ENCODE measurements around the gene IFNLR1.
"Not testable (repeated sequence)": the region's sequence is repeated elsewhere in the genome, so short reads cannot be mapped to it uniquely, and the experiment has no call there.

IFNLR1 gene

GRCh38 chr1:24215226-24215814 lies 28.2 kb upstream of the IFNLR1 start:
- no peak overlapping the region for H3K27ac ChIP-seq (ENCODE audit: insufficient read depth in 1 of 2, low read depth in 1 of 2, low read length in 2 of 2, poor library complexity in 1 of 2, severe bottlenecking in 2 of 2)
- no peak overlapping the region for H3K4me3 ChIP-seq (ENCODE audit: control insufficient read depth in 1 of 7, extremely low read depth in 1 of 7, insufficient read depth in 4 of 7, low read depth in 2 of 7, low read length in 6 of 7)
- WGBS (ENCODE audit: insufficient coverage), result 96% methylated on average over 6 of the region's 6 CpGs
- H3K27me3 ChIP-seq (replicated peaks in 2 of 5; ENCODE audit: control insufficient read depth in 4 of 5, insufficient read depth in 5 of 5, low read length in 4 of 5), result peaks cover 0 to 44% (median 7%) of the 10 kb centered on the region in 5 experiments
- DNase-seq, result no peak
- no peaks in the 10 kb centered on the region for H3K4me1 ChIP-seq (ENCODE audit: control extremely low read depth in 1 of 4, control insufficient read depth in 4 of 4, insufficient read depth in 4 of 4, low read length in 3 of 4)
- H3K9me3 ChIP-seq (ENCODE audit: control extremely low read depth in 1 of 5, control insufficient read depth in 4 of 5, insufficient read depth in 2 of 5, low read depth in 1 of 5, low read length in 4 of 5), result peaks cover 0 to 5% (median 4%) of the 10 kb centered on the region in 5 experiments
- POLR2A ChIA-PET, result no interaction called here
- H3K36me3 ChIP-seq (ENCODE audit: control insufficient read depth in 4 of 4, insufficient read depth in 4 of 4, low read length in 3 of 4), result no peaks in the 10 kb centered on the region
- CTCF ChIA-PET, result interaction anchor here (2.4 kb wide), 1 partner anchor 14 kb away, joined by 6 read pairs; no protein-coding TSS in a partner anchor

- Histone ChIP-seq H3K9me3 (ENCODE audit: control extremely low read depth in 1 of 5, control insufficient read depth in 4 of 5, insufficient read depth in 2 of 5, low read depth in 1 of 5, low read length in 4 of 5) (peaks cover 0 to 5% (median 4%) of the 10 kb centered on the region in 5 experiments), H3K27me3 (replicated peaks in 2 of 5; ENCODE audit: control insufficient read depth in 4 of 5, insufficient read depth in 5 of 5, low read length in 4 of 5) (peaks cover 0 to 36% (median 4%) of the 10 kb centered on the region in 5 experiments), H3K36me3 (ENCODE audit: control insufficient read depth in 4 of 4, insufficient read depth in 4 of 4, low read length in 3 of 4) (no peaks in the 10 kb centered on the region), H3K4me1 (ENCODE audit: control extremely low read depth in 1 of 4, control insufficient read depth in 4 of 4, insufficient read depth in 4 of 4, low read length in 3 of 4) (no peaks in the 10 kb centered on the region), H3K27ac (ENCODE audit: insufficient read depth in 1 of 2, low read depth in 1 of 2, low read length in 2 of 2, poor library complexity in 1 of 2, severe bottlenecking in 2 of 2) (no peak overlapping the region), H3K4me3 (ENCODE audit: control insufficient read depth in 1 of 7, extremely low read depth in 1 of 7, insufficient read depth in 4 of 7, low read depth in 2 of 7, low read length in 6 of 7) (no peak overlapping the region)
- POLR2A ChIA-PET, result no interaction called here
- CTCF ChIA-PET, result no interaction called here
- WGBS (ENCODE audit: insufficient coverage), result 100% methylated on average over 1 of the region's 2 CpGs
- no peak for DNase-seq
Measured at GRCh38 chr1:24212376-24212775, 25.3 kb upstream of the IFNLR1 start.

- H3K9me3 ChIP-seq (ENCODE audit: control extremely low read depth in 1 of 5, control insufficient read depth in 4 of 5, insufficient read depth in 2 of 5, low read depth in 1 of 5, low read length in 4 of 5), result peaks cover 0 to 5% (median 4%) of the 10 kb centered on the region in 5 experiments
- CTCF ChIA-PET, result interaction anchor here (1.2 kb wide), 1 partner anchor 8 kb away, joined by 4 read pairs; no protein-coding TSS in a partner anchor
- no peak overlapping the region for H3K4me3 ChIP-seq (ENCODE audit: control insufficient read depth in 1 of 7, extremely low read depth in 1 of 7, insufficient read depth in 4 of 7, low read depth in 2 of 7, low read length in 6 of 7)
- H3K27me3 ChIP-seq (replicated peaks in 2 of 5; ENCODE audit: control insufficient read depth in 4 of 5, insufficient read depth in 5 of 5, low read length in 4 of 5), result peaks cover 0 to 14% (median 4%) of the 10 kb centered on the region in 5 experiments
- POLR2A ChIA-PET, result no interaction called here
- no peaks in the 10 kb centered on the region for H3K4me1 ChIP-seq (ENCODE audit: control extremely low read depth in 1 of 4, control insufficient read depth in 4 of 4, insufficient read depth in 4 of 4, low read length in 3 of 4)
- no peak overlapping the region for H3K27ac ChIP-seq (ENCODE audit: insufficient read depth in 1 of 2, low read depth in 1 of 2, low read length in 2 of 2, poor library complexity in 1 of 2, severe bottlenecking in 2 of 2)
- H3K36me3 ChIP-seq (ENCODE audit: control insufficient read depth in 4 of 4, insufficient read depth in 4 of 4, low read length in 3 of 4), result no peaks in the 10 kb centered on the region
- 94% methylated on average over 10 of the region's 10 CpGs for WGBS (ENCODE audit: insufficient coverage)
- DNase-seq, result no peak
Measured at GRCh38 chr1:24210195-24210627, 23.1 kb upstream of the IFNLR1 start.

GRCh38 chr1:24209097-24209496 lies 22.0 kb upstream of the IFNLR1 start:
- Histone ChIP-seq H3K27ac (ENCODE audit: insufficient read depth in 1 of 2, low read depth in 1 of 2, low read length in 2 of 2, poor library complexity in 1 of 2, severe bottlenecking in 2 of 2) (no peak overlapping the region), H3K4me3 (ENCODE audit: control insufficient read depth in 1 of 7, extremely low read depth in 1 of 7, insufficient read depth in 4 of 7, low read depth in 2 of 7, low read length in 6 of 7) (no peak overlapping the region), H3K4me1 (ENCODE audit: control extremely low read depth in 1 of 4, control insufficient read depth in 4 of 4, insufficient read depth in 4 of 4, low read length in 3 of 4) (no peaks in the 10 kb centered on the region), H3K36me3 (ENCODE audit: control insufficient read depth in 4 of 4, insufficient read depth in 4 of 4, low read length in 3 of 4) (no peaks in the 10 kb centered on the region), H3K9me3 (ENCODE audit: control extremely low read depth in 1 of 5, control insufficient read depth in 4 of 5, insufficient read depth in 2 of 5, low read depth in 1 of 5, low read length in 4 of 5) (peaks cover 0 to 5% (median 4%) of the 10 kb centered on the region in 5 experiments), H3K27me3 (replicated peaks in 2 of 5; ENCODE audit: control insufficient read depth in 4 of 5, insufficient read depth in 5 of 5, low read length in 4 of 5) (peaks cover 0 to 4% (median 2%) of the 10 kb centered on the region in 5 experiments)
- WGBS (ENCODE audit: insufficient coverage), result 96% methylated on average over 3 of the region's 5 CpGs
- ChIA-PET POLR2A (no interaction called here), CTCF (interaction anchor here (1.0 to 1.4 kb wide), 3 partner anchors 9 to 182 kb away, joined by 3 to 7 read pairs (median 4); no protein-coding TSS in a partner anchor)
- DNase-seq, result no peak

- Histone ChIP-seq H3K4me1 (ENCODE audit: control extremely low read depth in 1 of 4, control insufficient read depth in 4 of 4, insufficient read depth in 4 of 4, low read length in 3 of 4) (no peaks in the 10 kb centered on the region), H3K27ac (ENCODE audit: insufficient read depth in 1 of 2, low read depth in 1 of 2, low read length in 2 of 2, poor library complexity in 1 of 2, severe bottlenecking in 2 of 2) (no peak overlapping the region), H3K36me3 (ENCODE audit: control insufficient read depth in 4 of 4, insufficient read depth in 4 of 4, low read length in 3 of 4) (no peaks in the 10 kb centered on the region), H3K4me3 (ENCODE audit: control insufficient read depth in 1 of 7, extremely low read depth in 1 of 7, insufficient read depth in 4 of 7, low read depth in 2 of 7, low read length in 6 of 7) (no peak overlapping the region), H3K9me3 (ENCODE audit: control extremely low read depth in 1 of 5, control insufficient read depth in 4 of 5, insufficient read depth in 2 of 5, low read depth in 1 of 5, low read length in 4 of 5) (peaks cover 0 to 5% (median 3%) of the 10 kb centered on the region in 5 experiments), H3K27me3 (replicated peaks in 2 of 5; ENCODE audit: control insufficient read depth in 4 of 5, insufficient read depth in 5 of 5, low read length in 4 of 5) (peaks cover 0 to 4% (median 0%) of the 10 kb centered on the region in 5 experiments)
- no peak for DNase-seq
- ChIA-PET CTCF (no interaction called here), POLR2A (no interaction called here)
- 91% methylated on average over 4 of the region's 6 CpGs for WGBS (ENCODE audit: insufficient coverage)
Measured at GRCh38 chr1:24207709-24208108, 20.6 kb upstream of the IFNLR1 start.

GRCh38 chr1:24207395-24207687 lies 20.3 kb upstream of the IFNLR1 start:
- CTCF ChIA-PET, POLR2A ChIA-PET: not testable (repeated sequence)
- WGBS (ENCODE audit: insufficient coverage), result 86% methylated on average over 6 of the region's 9 CpGs

GRCh38 chr1:24206516-24207394 lies 19.7 kb upstream of the IFNLR1 start:
- Histone ChIP-seq H3K27ac (ENCODE audit: insufficient read depth in 1 of 2, low read depth in 1 of 2, low read length in 2 of 2, poor library complexity in 1 of 2, severe bottlenecking in 2 of 2) (no peak overlapping the region), H3K4me1 (ENCODE audit: control extremely low read depth in 1 of 4, control insufficient read depth in 4 of 4, insufficient read depth in 4 of 4, low read length in 3 of 4) (no peaks in the 10 kb centered on the region), H3K9me3 (ENCODE audit: control extremely low read depth in 1 of 5, control insufficient read depth in 4 of 5, insufficient read depth in 2 of 5, low read depth in 1 of 5, low read length in 4 of 5) (no peaks in the 10 kb centered on the region), H3K27me3 (replicated peaks in 2 of 5; ENCODE audit: control insufficient read depth in 4 of 5, insufficient read depth in 5 of 5, low read length in 4 of 5) (peaks cover 0 to 4% (median 0%) of the 10 kb centered on the region in 5 experiments), H3K36me3 (ENCODE audit: control insufficient read depth in 4 of 4, insufficient read depth in 4 of 4, low read length in 3 of 4) (no peaks in the 10 kb centered on the region), H3K4me3 (ENCODE audit: control insufficient read depth in 1 of 7, extremely low read depth in 1 of 7, insufficient read depth in 4 of 7, low read depth in 2 of 7, low read length in 6 of 7) (no peak overlapping the region)
- ChIA-PET CTCF (interaction anchor here (1.6 to 4.3 kb wide), 2 partner anchors 181 to 185 kb away, joined by 4 to 38 read pairs; no protein-coding TSS in a partner anchor), POLR2A (no interaction called here)
- no peak for DNase-seq
- 71% methylated on average over 5 of the region's 12 CpGs for WGBS (ENCODE audit: insufficient coverage)

More at GRCh38 chr1:24207395-24207687, 20.3 kb upstream of the IFNLR1 start:
- DNase-seq; H3K9me3 ChIP-seq (ENCODE audit: control extremely low read depth in 1 of 5, control insufficient read depth in 4 of 5, insufficient read depth in 2 of 5, low read depth in 1 of 5, low read length in 4 of 5); H3K27me3 ChIP-seq (replicated peaks in 2 of 5; ENCODE audit: control insufficient read depth in 4 of 5, insufficient read depth in 5 of 5, low read length in 4 of 5); H3K4me1 ChIP-seq (ENCODE audit: control extremely low read depth in 1 of 4, control insufficient read depth in 4 of 4, insufficient read depth in 4 of 4, low read length in 3 of 4); H3K27ac ChIP-seq (ENCODE audit: insufficient read depth in 1 of 2, low read depth in 1 of 2, low read length in 2 of 2, poor library complexity in 1 of 2, severe bottlenecking in 2 of 2); H3K36me3 ChIP-seq (ENCODE audit: control insufficient read depth in 4 of 4, insufficient read depth in 4 of 4, low read length in 3 of 4); H3K4me3 ChIP-seq (ENCODE audit: control insufficient read depth in 1 of 7, extremely low read depth in 1 of 7, insufficient read depth in 4 of 7, low read depth in 2 of 7, low read length in 6 of 7): not testable (repeated sequence)
